ENCODE results near the gene CCDC3. TPM values are rescaled to one million over a fixed set of nuclear protein-coding genes. Genes with fewer than 3 reads are reported as not detected.

CCDC3 gene
- total RNA-seq, 3 donors from 2014 or later (not counting 1 experiment from before 2014, with no cell fraction given), result 0.21 to 0.23 (median 0.23) TPM

GRCh38 chr10:13006037-13006436 lies 4.5 kb upstream of the CCDC3 start:
- Mint-ChIP-seq H3K27ac (no peak overlapping the region), H3K36me3 (no peaks in the 10 kb centered on the region), H3K9me3 (peaks cover 0 to 2% of the 10 kb centered on the region in 2 donors), H3K27me3 (ENCODE audit: low read depth in 2 of 2) (peaks cover 33 to 53% of the 10 kb centered on the region in 2 donors), H3K4me3 (no peak overlapping the region), H3K4me1 (peaks cover 0 to 1% of the 10 kb centered on the region in 2 donors)
- Histone ChIP-seq H3K36me3 (ENCODE audit: control insufficient read depth, insufficient read depth, low read length) (no peaks in the 10 kb centered on the region), H3K4me1 (ENCODE audit: control insufficient read depth, insufficient read depth, low read length) (no peaks in the 10 kb centered on the region), H3K27me3 (ENCODE audit: control insufficient read depth, insufficient read depth, low read length) (peaks cover 10% of the 10 kb centered on the region), H3K27ac (ENCODE audit: low read length) (no peak overlapping the region), H3K4me3 (ENCODE audit: low read length) (no peak overlapping the region), H3K9me3 (ENCODE audit: control insufficient read depth, insufficient read depth, low read length) (no peaks in the 10 kb centered on the region)
- ATAC-seq, result no peak
- no peak for DNase-seq
- WGBS (ENCODE audit: insufficient coverage), result 53% methylated on average over 3 of the region's 3 CpGs
- intact Hi-C loops (cut with micrococcal nuclease), result no loop called here
- TF ChIP-seq CTCF (IDR thresholded peaks at IDR 0.05), result no peak

- WGBS (ENCODE audit: insufficient coverage), result 31% methylated on average over 3 of the region's 3 CpGs
- H3K27me3 Mint-ChIP-seq (ENCODE audit: low read depth in 2 of 2), result peaks cover 42 to 71% of the 10 kb centered on the region in 2 donors
- Histone ChIP-seq H3K27ac (ENCODE audit: low read length) (no peak overlapping the region), H3K36me3 (ENCODE audit: control insufficient read depth, insufficient read depth, low read length) (no peaks in the 10 kb centered on the region), H3K9me3 (ENCODE audit: control insufficient read depth, insufficient read depth, low read length) (no peaks in the 10 kb centered on the region), H3K4me3 (ENCODE audit: low read length) (no peak overlapping the region), H3K4me1 (ENCODE audit: control insufficient read depth, insufficient read depth, low read length) (no peaks in the 10 kb centered on the region), H3K27me3 (ENCODE audit: control insufficient read depth, insufficient read depth, low read length) (peaks cover 9% of the 10 kb centered on the region)
- peaks cover 0 to 2% of the 10 kb centered on the region in 2 donors for H3K9me3 Mint-ChIP-seq
- no peaks in the 10 kb centered on the region for H3K36me3 Mint-ChIP-seq
- ATAC-seq, result no peak
- H3K4me1 Mint-ChIP-seq, result peaks cover 0 to 6% of the 10 kb centered on the region in 2 donors
- H3K4me3 Mint-ChIP-seq, result no peak overlapping the region
- H3K27ac Mint-ChIP-seq, result no peak overlapping the region
- intact Hi-C loops (cut with micrococcal nuclease), result no loop called here
- TF ChIP-seq CTCF (IDR thresholded peaks at IDR 0.05), result no peak
- no peak for DNase-seq
These were observed 2.2 kb upstream of the CCDC3 start for GRCh38 chr10:13003759-13004158.

- no peaks in the 10 kb centered on the region for H3K36me3 ChIP-seq (ENCODE audit: control insufficient read depth, insufficient read depth, low read length)
- ATAC-seq, result no peak
- no peaks in the 10 kb centered on the region for H3K9me3 ChIP-seq (ENCODE audit: control insufficient read depth, insufficient read depth, low read length)
- H3K4me3 Mint-ChIP-seq, result no peak overlapping the region
- intact Hi-C loops (cut with micrococcal nuclease), result no loop called here
- no peak overlapping the region for H3K27ac Mint-ChIP-seq
- peaks cover 0 to 6% of the 10 kb centered on the region in 2 donors for H3K4me1 Mint-ChIP-seq
- peaks cover 7% of the 10 kb centered on the region for H3K27me3 ChIP-seq (ENCODE audit: control insufficient read depth, insufficient read depth, low read length)
- no peak overlapping the region for H3K27ac ChIP-seq (ENCODE audit: low read length)
- no peak for TF ChIP-seq CTCF (IDR thresholded peaks at IDR 0.05)
- peaks cover 38 to 71% of the 10 kb centered on the region in 2 donors for H3K27me3 Mint-ChIP-seq (ENCODE audit: low read depth in 2 of 2)
- no peak overlapping the region for H3K4me3 ChIP-seq (ENCODE audit: low read length)
- DNase-seq, result no peak
- no peaks in the 10 kb centered on the region for H3K9me3 Mint-ChIP-seq
- no peaks in the 10 kb centered on the region for H3K4me1 ChIP-seq (ENCODE audit: control insufficient read depth, insufficient read depth, low read length)
- no peaks in the 10 kb centered on the region for H3K36me3 Mint-ChIP-seq
These were observed 1.5 kb upstream of the CCDC3 start for GRCh38 chr10:13003004-13003403.

- H3K9me3 Mint-ChIP-seq, result no peaks in the 10 kb centered on the region
- Histone ChIP-seq H3K27ac (ENCODE audit: low read length) (no peak overlapping the region), H3K36me3 (ENCODE audit: control insufficient read depth, insufficient read depth, low read length) (no peaks in the 10 kb centered on the region), H3K9me3 (ENCODE audit: control insufficient read depth, insufficient read depth, low read length) (no peaks in the 10 kb centered on the region), H3K4me3 (ENCODE audit: low read length) (no peak overlapping the region), H3K27me3 (ENCODE audit: control insufficient read depth, insufficient read depth, low read length) (peaks cover 7% of the 10 kb centered on the region), H3K4me1 (ENCODE audit: control insufficient read depth, insufficient read depth, low read length) (no peaks in the 10 kb centered on the region)
- no peak for TF ChIP-seq CTCF (IDR thresholded peaks at IDR 0.05)
- H3K4me3 Mint-ChIP-seq, result no peak overlapping the region
- 3% methylated on average over 8 of the region's 9 CpGs for WGBS (ENCODE audit: insufficient coverage)
- intact Hi-C loops (cut with micrococcal nuclease), result no loop called here
- peaks cover 41 to 65% of the 10 kb centered on the region in 2 donors for H3K27me3 Mint-ChIP-seq (ENCODE audit: low read depth in 2 of 2)
- H3K4me1 Mint-ChIP-seq, result peaks cover 0 to 6% of the 10 kb centered on the region in 2 donors
- H3K36me3 Mint-ChIP-seq, result no peaks in the 10 kb centered on the region
- no peak for ATAC-seq
- DNase-seq, result no peak
- H3K27ac Mint-ChIP-seq, result no peak overlapping the region
These were observed 337 bp upstream of the CCDC3 start for GRCh38 chr10:13001887-13002212.
